K562 (cell line): ENCODE measurements around the gene GCN1. TPM values are rescaled to one million over a fixed set of nuclear protein-coding genes. Genes with fewer than 3 reads are reported as not detected.

Source experiments
- AFF4 ChIP-seq: sonication (generic); formaldehyde crosslinking; IDR thresholded peaks from 2 replicates; pipeline ENCODE4 v1.8.0; 2023; ENCODE audit warnings: mild to moderate bottlenecking, missing genetic modification reagents
- ATF1 ChIP-seq, 2 experiments: fragments of 450-650 bp in 1 of 2; IDR thresholded peaks; 2 replicates each; pipeline ENCODE4 v1.6.1; 2016; ENCODE audit warnings: missing compliant biosample characterization in 1 of 2, missing genetic modification characterization in 1 of 2
- ATF7 ChIP-seq: fragments of 450-650 bp; IDR thresholded peaks from 2 replicates; pipeline ENCODE4 v1.7.1; 2014; ENCODE audit warnings: mild to moderate bottlenecking, moderate library complexity
- GTF2B ChIP-seq: IDR thresholded peaks from 2 replicates; pipeline ENCODE4 v1.6.1; 2011; ENCODE audit not compliant: insufficient read length; ENCODE audit errors: extremely low read depth
- JUND ChIP-seq, 2 experiments: IDR thresholded peaks; 2 replicates in 1 of 2; 3 replicates in 1 of 2; pipeline ENCODE4 v1.6.1; 2011; ENCODE audit warnings: borderline replicate concordance in 2 of 2, low read depth in 2 of 2, low read length in 2 of 2, improper control_type of control experiment in 1 of 2, missing biosample characterization in 1 of 2, missing genetic modification characterization in 1 of 2, missing genetic modification reagents in 1 of 2
- KDM5B ChIP-seq: fragments of 200-600 bp; sonication (generic); IDR thresholded peaks from 2 replicates; pipeline ENCODE4 v1.6.1; 2012; ENCODE audit warnings: low read depth, mild to moderate bottlenecking, moderate library complexity, low read length, control low read depth, inconsistent platforms; ENCODE audit not compliant: insufficient replicate concordance
- KLF1 ChIP-seq: fragments of 450-650 bp; IDR thresholded peaks from 2 replicates; pipeline ENCODE4 v1.6.1; 2016; ENCODE audit warnings: missing genetic modification characterization, missing compliant biosample characterization
- MBD2 ChIP-seq: sonication (generic); IDR thresholded peaks from 2 replicates; pipeline ENCODE4 v1.6.1; 2016; ENCODE audit warnings: low read depth, borderline replicate concordance
- NR2F6 ChIP-seq: fragments of 450-650 bp; formaldehyde crosslinking; IDR thresholded peaks from 2 replicates; pipeline ENCODE4 v1.4.0; 2020; ENCODE audit warnings: mild to moderate bottlenecking
- SIN3B ChIP-seq: fragments of 450-650 bp; IDR thresholded peaks from 2 replicates; pipeline ENCODE4 v1.6.1; 2017; ENCODE audit warnings: low read depth, mild to moderate bottlenecking, moderate library complexity
- SMAD1 ChIP-seq: fragments of 150-350 bp; IDR thresholded peaks from 2 replicates; pipeline ENCODE4 v1.6.1; 2014; ENCODE audit warnings: low read length, low read depth; ENCODE audit not compliant: partially characterized antibody
- ZNF263 ChIP-seq: sonication (generic); formaldehyde crosslinking; IDR thresholded peaks from 2 replicates; pipeline ENCODE4 v1.8.0; 2022; ENCODE audit warnings: mild to moderate bottlenecking, missing genetic modification reagents, borderline replicate concordance
- ZNF696 ChIP-seq: fragments of 250-450 bp; sonication (Bioruptor Pico); conservative IDR thresholded peaks from 2 replicates; pipeline ENCODE4 v1.4.0; 2020; ENCODE audit warnings: mild to moderate bottlenecking, moderate library complexity
- polyA plus RNA-seq, 8 experiments: library from polyadenylated mRNA; depleted of rRNA in 4 of 8; stranded (reverse) in 5 of 8; unstranded in 3 of 8; fragments of >200 nt; fragmentation: Nextera tagmentation in 2 of 8; fragmentation: Illumina TruSeq in 1 of 8; extraction: Ambion mirVana in 2 of 8; extraction: Trizol in 1 of 8; gene quantifications; 2 replicates each; pipeline versions ENCODE4 v1.2.1 to v1.2.3, GENCODE V29; 2011 to 2014; ENCODE audit warnings: inconsistent platforms in 1 of 8, missing spikeins in 1 of 8
- total RNA-seq, 7 experiments: library from RNA; depleted of rRNA in 6 of 7; stranded (reverse); fragments of >200 nt in 6 of 7; fragmentation: Illumina TruSeq in 2 of 7; extraction: Trizol in 2 of 7; gene quantifications; 2 replicates each; pipeline versions ENCODE4 v1.2.1 to v1.2.3, GENCODE V29; 2011 to 2021; ENCODE audit warnings: low replicate concordance in 1 of 7
- TF ChIP-seq, protein P1 (sequence below), 3 experiments: fragments of 200-800 bp in 1 of 3; fragments of 250-450 bp in 1 of 3; fragments of 450-650 bp in 1 of 3; sonication (Bioruptor Pico) in 1 of 3; sonication (Bioruptor generic) in 1 of 3; formaldehyde crosslinking in 1 of 3; IDR thresholded peaks; 2 replicates each; pipeline versions ENCODE4 v1.6.1 to v1.8.0; 2016 to 2022; ENCODE audit warnings: mild to moderate bottlenecking in 2 of 3, missing genetic modification characterization in 2 of 3, missing compliant biosample characterization in 1 of 3, moderate library complexity in 1 of 3
- TF ChIP-seq, protein P2 (sequence below): sonication (generic); formaldehyde crosslinking; IDR thresholded peaks from 2 replicates; pipeline ENCODE4 v1.8.1; 2023; ENCODE audit warnings: mild to moderate bottlenecking, missing genetic modification reagents

GCN1 gene
- total and polyA plus RNA-seq, 9 of the 15 experiments (the other 6 are each of a cell fraction or from before 2014, with no cell fraction given), result 11.9 to 190 (median 51.7) TPM

GRCh38 chr12:120242275-120242799, 47.8 kb upstream of the GCN1 start (continued):
- TF ChIP-seq ATF7, result peak; percentile 65; the same call in 1 of the 2 replicates
- TF ChIP-seq JUND (IDR thresholded peaks at IDR 0.05; ENCODE audit: borderline replicate concordance, low read depth, low read length), result peak; percentile 60; the same call in 1 of the 2 replicates
- TF ChIP-seq JUND (tag; IDR thresholded peaks at IDR 0.05; ENCODE audit: borderline replicate concordance, low read depth, low read length), result peak; percentile 42; the same call in 1 of the 3 replicates
- no peak for TF ChIP-seq KLF1 (tag)
- TF ChIP-seq AFF4 (CRISPR knock-in tag), result no peak
- TF ChIP-seq SMAD1, result peak; percentile 48
- no peak for TF ChIP-seq SIN3B
- TF ChIP-seq ZNF263 (CRISPR knock-in tag), result no peak
- no peak for TF ChIP-seq GTF2B
- TF ChIP-seq ATF1 (CRISPR knock-in tag; IDR thresholded peaks at IDR 0.05), result no peak
- TF ChIP-seq ATF1 (tag; IDR thresholded peaks at IDR 0.05), result peak; percentile 45; the same call in 1 of the 2 replicates
- TF ChIP-seq NR2F6 (CRISPR knock-in tag), result no peak
- TF ChIP-seq KDM5B, result no peak
- TF ChIP-seq, protein P1, sequence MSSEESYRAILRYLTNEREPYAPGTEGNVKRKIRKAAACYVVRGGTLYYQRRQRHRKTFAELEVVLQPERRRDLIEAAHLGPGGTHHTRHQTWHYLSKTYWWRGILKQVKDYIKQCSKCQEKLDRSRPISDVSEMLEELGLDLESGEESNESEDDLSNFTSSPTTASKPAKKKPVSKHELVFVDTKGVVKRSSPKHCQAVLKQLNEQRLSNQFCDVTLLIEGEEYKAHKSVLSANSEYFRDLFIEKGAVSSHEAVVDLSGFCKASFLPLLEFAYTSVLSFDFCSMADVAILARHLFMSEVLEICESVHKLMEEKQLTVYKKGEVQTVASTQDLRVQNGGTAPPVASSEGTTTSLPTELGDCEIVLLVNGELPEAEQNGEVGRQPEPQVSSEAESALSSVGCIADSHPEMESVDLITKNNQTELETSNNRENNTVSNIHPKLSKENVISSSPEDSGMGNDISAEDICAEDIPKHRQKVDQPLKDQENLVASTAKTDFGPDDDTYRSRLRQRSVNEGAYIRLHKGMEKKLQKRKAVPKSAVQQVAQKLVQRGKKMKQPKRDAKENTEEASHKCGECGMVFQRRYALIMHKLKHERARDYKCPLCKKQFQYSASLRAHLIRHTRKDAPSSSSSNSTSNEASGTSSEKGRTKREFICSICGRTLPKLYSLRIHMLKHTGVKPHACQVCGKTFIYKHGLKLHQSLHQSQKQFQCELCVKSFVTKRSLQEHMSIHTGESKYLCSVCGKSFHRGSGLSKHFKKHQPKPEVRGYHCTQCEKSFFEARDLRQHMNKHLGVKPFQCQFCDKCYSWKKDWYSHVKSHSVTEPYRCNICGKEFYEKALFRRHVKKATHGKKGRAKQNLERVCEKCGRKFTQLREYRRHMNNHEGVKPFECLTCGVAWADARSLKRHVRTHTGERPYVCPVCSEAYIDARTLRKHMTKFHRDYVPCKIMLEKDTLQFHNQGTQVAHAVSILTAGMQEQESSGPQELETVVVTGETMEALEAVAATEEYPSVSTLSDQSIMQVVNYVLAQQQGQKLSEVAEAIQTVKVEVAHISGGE (CRISPR knock-in tag; IDR thresholded peaks at IDR 0.05), result peak in 1 of 3 experiments; percentile 47; a peak in 2 of 6 replicates
- TF ChIP-seq, protein P2, sequence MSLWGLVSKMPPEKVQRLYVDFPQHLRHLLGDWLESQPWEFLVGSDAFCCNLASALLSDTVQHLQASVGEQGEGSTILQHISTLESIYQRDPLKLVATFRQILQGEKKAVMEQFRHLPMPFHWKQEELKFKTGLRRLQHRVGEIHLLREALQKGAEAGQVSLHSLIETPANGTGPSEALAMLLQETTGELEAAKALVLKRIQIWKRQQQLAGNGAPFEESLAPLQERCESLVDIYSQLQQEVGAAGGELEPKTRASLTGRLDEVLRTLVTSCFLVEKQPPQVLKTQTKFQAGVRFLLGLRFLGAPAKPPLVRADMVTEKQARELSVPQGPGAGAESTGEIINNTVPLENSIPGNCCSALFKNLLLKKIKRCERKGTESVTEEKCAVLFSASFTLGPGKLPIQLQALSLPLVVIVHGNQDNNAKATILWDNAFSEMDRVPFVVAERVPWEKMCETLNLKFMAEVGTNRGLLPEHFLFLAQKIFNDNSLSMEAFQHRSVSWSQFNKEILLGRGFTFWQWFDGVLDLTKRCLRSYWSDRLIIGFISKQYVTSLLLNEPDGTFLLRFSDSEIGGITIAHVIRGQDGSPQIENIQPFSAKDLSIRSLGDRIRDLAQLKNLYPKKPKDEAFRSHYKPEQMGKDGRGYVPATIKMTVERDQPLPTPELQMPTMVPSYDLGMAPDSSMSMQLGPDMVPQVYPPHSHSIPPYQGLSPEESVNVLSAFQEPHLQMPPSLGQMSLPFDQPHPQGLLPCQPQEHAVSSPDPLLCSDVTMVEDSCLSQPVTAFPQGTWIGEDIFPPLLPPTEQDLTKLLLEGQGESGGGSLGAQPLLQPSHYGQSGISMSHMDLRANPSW, result no peak
- no peak for TF ChIP-seq ZNF696 (CRISPR knock-in tag)
- 0 out of 2 replicates have a peak, but pooled peaks have one; percentile 40 for TF ChIP-seq MBD2
